PC-3 (cell line): ENCODE data around the gene CMSS1.

Experiments
- EZH2 ChIP-seq: fragments of 300-600 bp; sonication (generic); IDR thresholded peaks from one replicate; pipeline ENCODE4 v1.6.1; 2017; ENCODE audit warnings: antibody characterized with exemption, mild to moderate bottlenecking, low read length; ENCODE audit not compliant: unreplicated experiment
- EZH2phosphoT487 ChIP-seq: fragments of 300-600 bp; sonication (generic); IDR thresholded peaks from 2 replicates; pipeline ENCODE4 v1.6.1; 2018; ENCODE audit warnings: mild to moderate bottlenecking, antibody characterized with exemption, low read length, borderline replicate concordance
- TF ChIP-seq, protein P1 (sequence below): fragments of 300-600 bp; sonication (generic); conservative IDR thresholded peaks from 2 replicates; pipeline ENCODE4 v1.5.1; 2017; ENCODE audit warnings: antibody characterized with exemption, low read depth, mild to moderate bottlenecking, low read length

DNA sequence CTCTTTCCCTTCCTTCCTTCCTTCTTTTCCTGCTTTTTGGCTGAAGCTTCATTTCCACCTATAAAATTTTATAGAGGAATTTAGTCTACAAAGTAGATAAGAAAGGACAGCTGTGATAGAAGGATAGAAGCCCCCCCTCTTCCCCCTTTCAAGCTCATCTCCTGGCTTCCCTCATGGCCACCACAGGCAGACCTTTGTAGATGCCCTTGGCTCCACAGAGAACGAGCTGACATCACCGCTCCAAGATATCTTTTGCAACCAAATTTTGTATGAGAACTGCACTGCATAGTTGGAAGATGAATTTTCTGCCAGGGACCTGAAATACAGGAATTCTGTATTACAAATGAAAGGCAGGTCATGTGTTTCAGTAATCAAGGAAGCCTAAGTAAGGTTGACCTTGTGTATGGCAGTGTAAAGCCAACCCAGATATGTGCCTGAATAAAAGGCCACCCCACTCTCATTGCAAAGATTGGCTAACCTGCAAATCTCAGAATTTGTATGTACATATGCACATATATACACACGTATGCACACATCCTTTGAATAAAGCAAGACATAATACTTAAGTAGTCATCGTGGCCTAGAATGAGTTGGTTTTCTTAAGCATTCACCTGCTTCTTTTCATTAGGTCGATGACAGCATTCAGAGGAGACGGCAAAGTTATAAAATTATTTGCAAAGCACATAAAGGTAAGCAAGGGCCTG is 353.7 kb downstream of the CMSS1 start:
- no peak for TF ChIP-seq EZH2
- no peak for TF ChIP-seq EZH2phosphoT487
- TF ChIP-seq, protein P1, sequence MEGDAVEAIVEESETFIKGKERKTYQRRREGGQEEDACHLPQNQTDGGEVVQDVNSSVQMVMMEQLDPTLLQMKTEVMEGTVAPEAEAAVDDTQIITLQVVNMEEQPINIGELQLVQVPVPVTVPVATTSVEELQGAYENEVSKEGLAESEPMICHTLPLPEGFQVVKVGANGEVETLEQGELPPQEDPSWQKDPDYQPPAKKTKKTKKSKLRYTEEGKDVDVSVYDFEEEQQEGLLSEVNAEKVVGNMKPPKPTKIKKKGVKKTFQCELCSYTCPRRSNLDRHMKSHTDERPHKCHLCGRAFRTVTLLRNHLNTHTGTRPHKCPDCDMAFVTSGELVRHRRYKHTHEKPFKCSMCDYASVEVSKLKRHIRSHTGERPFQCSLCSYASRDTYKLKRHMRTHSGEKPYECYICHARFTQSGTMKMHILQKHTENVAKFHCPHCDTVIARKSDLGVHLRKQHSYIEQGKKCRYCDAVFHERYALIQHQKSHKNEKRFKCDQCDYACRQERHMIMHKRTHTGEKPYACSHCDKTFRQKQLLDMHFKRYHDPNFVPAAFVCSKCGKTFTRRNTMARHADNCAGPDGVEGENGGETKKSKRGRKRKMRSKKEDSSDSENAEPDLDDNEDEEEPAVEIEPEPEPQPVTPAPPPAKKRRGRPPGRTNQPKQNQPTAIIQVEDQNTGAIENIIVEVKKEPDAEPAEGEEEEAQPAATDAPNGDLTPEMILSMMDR = no peak
